NT2/D1 (cell line): ENCODE data around the gene RAI1.

Experiments used
- SUZ12 ChIP-seq: IDR thresholded peaks from 2 replicates; pipeline ENCODE4 v1.6.1; 2011; ENCODE audit not compliant: insufficient read length, insufficient read depth; ENCODE audit errors: extremely low read depth
- YY1 ChIP-seq: IDR thresholded peaks from 2 replicates; pipeline ENCODE4 v1.6.1; 2011; ENCODE audit not compliant: insufficient read length, insufficient read depth
- ZNF274 ChIP-seq: IDR thresholded peaks from 2 replicates; pipeline ENCODE4 v1.6.1; 2011; ENCODE audit warnings: mild to moderate bottlenecking, low read depth, low read length

GRCh38 chr17:17794382-17794781 lies 113.1 kb downstream of the RAI1 start:
- TF ChIP-seq YY1 (no peak), SUZ12 (no peak), ZNF274 (no peak)
